ENCODE data around the gene RASA3.
"Not testable (repeated sequence)": the region's sequence is repeated elsewhere in the genome, so short reads cannot be mapped to it uniquely, and the experiment has no call there.

The RASA3 gene

DNA sequence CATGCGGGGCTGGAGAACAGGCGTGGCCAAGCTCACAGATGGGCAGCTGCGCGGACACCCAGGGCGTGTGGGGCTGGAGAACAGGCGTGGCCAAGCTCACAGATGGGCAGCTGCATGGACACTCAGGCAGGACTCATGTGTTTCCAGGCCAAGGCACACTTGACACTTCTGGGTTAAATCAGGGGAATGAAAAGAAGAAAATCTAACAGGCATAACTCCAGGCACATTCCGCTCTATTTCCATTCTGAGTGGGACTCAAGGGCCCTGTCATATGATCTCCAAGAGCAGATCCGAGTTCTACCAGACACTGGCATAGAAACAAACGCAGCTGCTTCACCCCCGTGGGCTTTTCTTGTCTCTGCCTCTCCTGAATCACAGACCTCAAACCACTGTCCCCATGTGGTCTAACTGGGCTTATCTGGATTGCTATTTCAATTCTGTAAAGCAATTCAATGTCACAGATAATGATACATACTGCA is 141.2 kb downstream of the RASA3 start:
- Histone ChIP-seq H3K4me3 (ENCODE audit: severe bottlenecking) (no peak overlapping the region), H3K9me3 (ENCODE audit: severe bottlenecking) (no peaks in the 10 kb centered on the region), H3K27me3 (ENCODE audit: insufficient read depth, poor library complexity, severe bottlenecking) (no peaks in the 10 kb centered on the region), H3K27ac (ENCODE audit: poor library complexity, severe bottlenecking) (no peak overlapping the region), H3K4me1 (ENCODE audit: insufficient read depth, poor library complexity, severe bottlenecking) (no peaks in the 10 kb centered on the region), H3K36me3 (ENCODE audit: low read depth) (peaks cover 25% of the 10 kb centered on the region)
- TF ChIP-seq, protein P1, sequence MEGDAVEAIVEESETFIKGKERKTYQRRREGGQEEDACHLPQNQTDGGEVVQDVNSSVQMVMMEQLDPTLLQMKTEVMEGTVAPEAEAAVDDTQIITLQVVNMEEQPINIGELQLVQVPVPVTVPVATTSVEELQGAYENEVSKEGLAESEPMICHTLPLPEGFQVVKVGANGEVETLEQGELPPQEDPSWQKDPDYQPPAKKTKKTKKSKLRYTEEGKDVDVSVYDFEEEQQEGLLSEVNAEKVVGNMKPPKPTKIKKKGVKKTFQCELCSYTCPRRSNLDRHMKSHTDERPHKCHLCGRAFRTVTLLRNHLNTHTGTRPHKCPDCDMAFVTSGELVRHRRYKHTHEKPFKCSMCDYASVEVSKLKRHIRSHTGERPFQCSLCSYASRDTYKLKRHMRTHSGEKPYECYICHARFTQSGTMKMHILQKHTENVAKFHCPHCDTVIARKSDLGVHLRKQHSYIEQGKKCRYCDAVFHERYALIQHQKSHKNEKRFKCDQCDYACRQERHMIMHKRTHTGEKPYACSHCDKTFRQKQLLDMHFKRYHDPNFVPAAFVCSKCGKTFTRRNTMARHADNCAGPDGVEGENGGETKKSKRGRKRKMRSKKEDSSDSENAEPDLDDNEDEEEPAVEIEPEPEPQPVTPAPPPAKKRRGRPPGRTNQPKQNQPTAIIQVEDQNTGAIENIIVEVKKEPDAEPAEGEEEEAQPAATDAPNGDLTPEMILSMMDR (IDR thresholded peaks at IDR 0.05; ENCODE audit: poor library complexity, severe bottlenecking) = no peak
- ATAC-seq (ENCODE audit: low read depth) = no peak
- no peak for DNase-seq (ENCODE audit: low spot score)

- H3K4me3 ChIP-seq (ENCODE audit: severe bottlenecking) = no peak overlapping the region
- TF ChIP-seq, protein P1 (IDR thresholded peaks at IDR 0.05; ENCODE audit: poor library complexity, severe bottlenecking) = no peak
- no peaks in the 10 kb centered on the region for H3K27me3 ChIP-seq (ENCODE audit: insufficient read depth, poor library complexity, severe bottlenecking)
- no peaks in the 10 kb centered on the region for H3K9me3 ChIP-seq (ENCODE audit: severe bottlenecking)
- H3K4me1 ChIP-seq (ENCODE audit: insufficient read depth, poor library complexity, severe bottlenecking) = no peaks in the 10 kb centered on the region
- H3K36me3 ChIP-seq (ENCODE audit: low read depth) = peaks cover 25% of the 10 kb centered on the region
- ATAC-seq (ENCODE audit: low read depth) = no peak
- DNase-seq (ENCODE audit: low spot score) = peak; percentile 36
- no peak overlapping the region for H3K27ac ChIP-seq (ENCODE audit: poor library complexity, severe bottlenecking)
These were observed 142.0 kb downstream of the RASA3 start for GRCh38 chr13:113990321-113990837.

- TF ChIP-seq, protein P1 (IDR thresholded peaks at IDR 0.05; ENCODE audit: poor library complexity, severe bottlenecking) = no peak
- H3K27me3 ChIP-seq (ENCODE audit: insufficient read depth, poor library complexity, severe bottlenecking) = no peaks in the 10 kb centered on the region
- no peaks in the 10 kb centered on the region for H3K4me1 ChIP-seq (ENCODE audit: insufficient read depth, poor library complexity, severe bottlenecking)
- peaks cover 25% of the 10 kb centered on the region for H3K36me3 ChIP-seq (ENCODE audit: low read depth)
- ATAC-seq (ENCODE audit: low read depth) (no peak), DNase-seq (ENCODE audit: low spot score) (peak; percentile 38)
- no peaks in the 10 kb centered on the region for H3K9me3 ChIP-seq (ENCODE audit: severe bottlenecking)
- H3K4me3 ChIP-seq (ENCODE audit: severe bottlenecking) = no peak overlapping the region
- no peak overlapping the region for H3K27ac ChIP-seq (ENCODE audit: poor library complexity, severe bottlenecking)
These were observed 142.7 kb downstream of the RASA3 start for GRCh38 chr13:113989585-113990300.

DNA sequence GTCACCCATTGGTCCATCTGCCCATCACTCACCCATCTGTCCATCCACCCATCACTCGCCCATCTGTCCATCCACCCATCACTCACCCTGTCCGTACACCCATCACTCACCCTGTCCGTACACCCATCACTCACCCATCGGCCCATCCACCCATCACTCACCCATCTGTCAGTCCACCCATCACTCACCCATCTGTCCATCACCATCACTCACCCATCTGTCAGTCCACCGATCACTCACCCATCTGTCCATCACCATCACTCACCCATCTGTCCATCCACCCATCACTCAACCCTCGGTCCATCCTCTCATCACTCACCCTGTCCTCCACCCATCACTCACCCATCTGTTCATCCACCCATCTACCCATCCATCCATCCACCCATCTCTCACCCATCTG is 143.6 kb downstream of the RASA3 start:
- DNase-seq (ENCODE audit: low spot score) = peak; percentile 28
- not testable (repeated sequence) for ATAC-seq (ENCODE audit: low read depth)

GRCh38 chr13:113982296-113982661 is 150.1 kb downstream of the RASA3 start:
- Histone ChIP-seq H3K4me3 (ENCODE audit: severe bottlenecking) (no peak overlapping the region), H3K27ac (ENCODE audit: poor library complexity, severe bottlenecking) (no peak overlapping the region), H3K36me3 (ENCODE audit: low read depth) (peaks cover 3% of the 10 kb centered on the region; the same call in 1 of the 2 replicates), H3K4me1 (ENCODE audit: insufficient read depth, poor library complexity, severe bottlenecking) (peaks cover 3% of the 10 kb centered on the region), H3K9me3 (ENCODE audit: severe bottlenecking) (no peaks in the 10 kb centered on the region), H3K27me3 (ENCODE audit: insufficient read depth, poor library complexity, severe bottlenecking) (no peaks in the 10 kb centered on the region)
- TF ChIP-seq, protein P1 (IDR thresholded peaks at IDR 0.05; ENCODE audit: poor library complexity, severe bottlenecking) = no peak
- no peak for ATAC-seq (ENCODE audit: low read depth)
- DNase-seq (ENCODE audit: low spot score) = peak; percentile 47

More for the DNA sequence above, 143.6 kb downstream of the RASA3 start:
- H3K27ac ChIP-seq (ENCODE audit: poor library complexity, severe bottlenecking); H3K4me1 ChIP-seq (ENCODE audit: insufficient read depth, poor library complexity, severe bottlenecking); H3K4me3 ChIP-seq (ENCODE audit: severe bottlenecking); H3K27me3 ChIP-seq (ENCODE audit: insufficient read depth, poor library complexity, severe bottlenecking); H3K9me3 ChIP-seq (ENCODE audit: severe bottlenecking): not testable (repeated sequence)
- peaks cover 19% of the 10 kb centered on the region for H3K36me3 ChIP-seq (ENCODE audit: low read depth)

Measured in RWPE2 (cell line).